Keratinocyte (primary cell): Measurements from ENCODE around the gene ANTXRL.

Source experiments
- EZH2 ChIP-seq: IDR thresholded peaks from one replicate; pipeline ENCODE4 v1.6.1; 2012; ENCODE audit warnings: inconsistent platforms, mild to moderate bottlenecking, low read length, moderate library complexity
- TF ChIP-seq, protein P1 (sequence below), 3 experiments: IDR thresholded peaks in 1 of 3; conservative IDR thresholded peaks in 1 of 3; optimal IDR thresholded peaks in 1 of 3; 2 replicates in 2 of 3; 3 replicates in 1 of 3; pipeline versions ENCODE3 to v1.5.1; 2011; ENCODE audit warnings: low read length in 3 of 3, mild to moderate bottlenecking in 3 of 3, moderate library complexity in 2 of 3, control low read depth in 1 of 3, inconsistent platforms in 1 of 3; ENCODE audit not compliant: insufficient read depth in 2 of 3; ENCODE audit errors: extremely low read depth in 1 of 3

- no peak for TF ChIP-seq EZH2
- TF ChIP-seq, protein P1, sequence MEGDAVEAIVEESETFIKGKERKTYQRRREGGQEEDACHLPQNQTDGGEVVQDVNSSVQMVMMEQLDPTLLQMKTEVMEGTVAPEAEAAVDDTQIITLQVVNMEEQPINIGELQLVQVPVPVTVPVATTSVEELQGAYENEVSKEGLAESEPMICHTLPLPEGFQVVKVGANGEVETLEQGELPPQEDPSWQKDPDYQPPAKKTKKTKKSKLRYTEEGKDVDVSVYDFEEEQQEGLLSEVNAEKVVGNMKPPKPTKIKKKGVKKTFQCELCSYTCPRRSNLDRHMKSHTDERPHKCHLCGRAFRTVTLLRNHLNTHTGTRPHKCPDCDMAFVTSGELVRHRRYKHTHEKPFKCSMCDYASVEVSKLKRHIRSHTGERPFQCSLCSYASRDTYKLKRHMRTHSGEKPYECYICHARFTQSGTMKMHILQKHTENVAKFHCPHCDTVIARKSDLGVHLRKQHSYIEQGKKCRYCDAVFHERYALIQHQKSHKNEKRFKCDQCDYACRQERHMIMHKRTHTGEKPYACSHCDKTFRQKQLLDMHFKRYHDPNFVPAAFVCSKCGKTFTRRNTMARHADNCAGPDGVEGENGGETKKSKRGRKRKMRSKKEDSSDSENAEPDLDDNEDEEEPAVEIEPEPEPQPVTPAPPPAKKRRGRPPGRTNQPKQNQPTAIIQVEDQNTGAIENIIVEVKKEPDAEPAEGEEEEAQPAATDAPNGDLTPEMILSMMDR (optimal IDR thresholded peaks at IDR 0.05 in 1 of 3, IDR thresholded peaks at IDR 0.05 in 1 of 3, conservative IDR thresholded peaks at IDR 0.05 in 1 of 3; ENCODE audit: extremely low read depth in 1 of 3, insufficient read depth in 2 of 3, low read length in 3 of 3), result no peak
These were observed 32.8 kb upstream of the ANTXRL start for GRCh38 chr10:46254007-46254383.
